SJSA1 (cell line): ENCODE measurements around the gene GOLGA6L10. TPM values are rescaled to one million over a fixed set of nuclear protein-coding genes. Genes with fewer than 3 reads are reported as not detected.
"Not testable (repeated sequence)": the region's sequence is repeated elsewhere in the genome, so short reads cannot be mapped to it uniquely, and the experiment has no call there.

Experiments
- DNase-seq, 2 experiments: peaks; one replicate each; pipeline ENCODE4 v3.0.0-alpha.2; 2015 to 2020; ENCODE audit warnings: low spot score in 2 of 2, low read depth in 1 of 2
- H3K27ac ChIP-seq: fragments of 250-450 bp; sonication (Bioruptor Pico); 2 replicates; pipeline ENCODE4 v1.5.1; 2020; ENCODE audit warnings: mild to moderate bottlenecking, moderate library complexity
- H3K27me3 ChIP-seq: fragments of 250-450 bp; sonication (Bioruptor Pico); replicated peaks from 2 replicates; pipeline ENCODE4 v1.5.1; 2020; ENCODE audit warnings: mild to moderate bottlenecking, moderate library complexity
- H3K36me3 ChIP-seq: fragments of 250-450 bp; sonication (Bioruptor Pico); 2 replicates; pipeline ENCODE4 v1.5.1; 2020; ENCODE audit warnings: mild to moderate bottlenecking
- H3K4me1 ChIP-seq: fragments of 250-450 bp; sonication (Bioruptor Pico); replicated peaks from 2 replicates; pipeline ENCODE4 v1.6.1; 2021; ENCODE audit warnings: mild to moderate bottlenecking
- H3K4me3 ChIP-seq: fragments of 250-450 bp; sonication (Bioruptor Pico); 2 replicates; pipeline ENCODE4 v1.5.1; 2020; ENCODE audit warnings: mild to moderate bottlenecking
- H3K9me3 ChIP-seq: fragments of 250-450 bp; sonication (Bioruptor Pico); replicated peaks from 2 replicates; pipeline ENCODE4 v1.5.1; 2020; ENCODE audit warnings: mild to moderate bottlenecking
- total RNA-seq: library from RNA; depleted of rRNA; stranded (reverse); fragments of >200 nt; shearing (Covaris generic); gene quantifications from 2 replicates; pipeline ENCODE4 v1.2.3, GENCODE V29; 2014

The GOLGA6L10 gene
- total RNA-seq, 1 experiment from 2014 or later = 0.34 TPM

DNA sequence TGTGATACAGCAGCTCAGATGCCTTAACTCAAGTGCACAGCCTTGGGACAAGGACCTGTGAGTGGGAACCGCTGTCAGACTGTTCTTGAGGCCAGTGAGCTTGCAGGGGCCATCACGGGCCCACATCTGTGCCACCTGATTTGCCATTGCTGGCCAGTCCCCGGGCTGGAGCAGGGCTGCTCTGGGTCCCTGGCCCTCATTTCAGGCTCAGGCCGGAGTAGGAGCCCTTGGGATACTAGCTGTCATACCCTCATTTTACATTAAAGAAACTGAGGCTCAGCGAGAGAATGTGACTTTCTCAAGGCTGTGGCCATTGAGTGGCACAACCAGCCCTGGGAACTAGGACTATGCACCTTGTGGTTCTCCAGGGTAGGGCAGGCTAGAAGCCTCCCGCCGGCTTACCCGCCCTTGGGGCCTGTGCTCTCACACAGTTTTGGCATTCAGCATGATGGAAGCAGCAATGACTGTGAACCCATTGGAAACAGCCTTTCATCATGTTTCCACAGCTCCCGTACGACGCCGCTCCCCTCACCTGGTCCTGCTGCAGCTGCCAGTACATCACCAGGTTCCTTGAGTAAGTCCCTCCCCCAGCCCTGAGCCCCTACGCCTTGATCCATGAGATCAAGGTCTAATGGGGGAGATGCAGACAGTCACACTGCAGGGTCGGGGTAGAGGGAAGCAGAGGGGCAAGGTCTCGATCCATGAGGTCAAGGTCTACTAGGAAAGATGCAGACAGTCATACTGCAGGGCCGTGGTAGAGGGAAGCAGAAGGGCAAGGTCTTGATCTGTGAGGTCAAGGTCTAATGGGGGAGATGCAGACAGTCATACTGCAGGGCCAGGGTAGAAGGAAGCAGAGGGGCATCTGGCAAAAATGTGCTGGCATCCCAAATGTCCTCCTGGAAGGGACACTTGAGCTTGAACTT, 42.2 kb downstream of the GOLGA6L10 start:
- Histone ChIP-seq H3K27me3 (no peaks in the 10 kb centered on the region), H3K27ac (no peak overlapping the region), H3K9me3 (no peaks in the 10 kb centered on the region), H3K4me1 (no peaks in the 10 kb centered on the region), H3K4me3 (no peak overlapping the region), H3K36me3 (no peaks in the 10 kb centered on the region)
- DNase-seq = peak in 1 of 2 experiments; percentile 32

- no peak for DNase-seq
- Histone ChIP-seq H3K36me3 (no peaks in the 10 kb centered on the region), H3K27ac (no peak overlapping the region), H3K4me3 (no peak overlapping the region), H3K4me1 (no peaks in the 10 kb centered on the region), H3K27me3 (no peaks in the 10 kb centered on the region), H3K9me3 (no peaks in the 10 kb centered on the region)
These were observed 43.6 kb downstream of the GOLGA6L10 start for GRCh38 chr15:82305621-82306048.

GRCh38 chr15:82304778-82305090, 44.5 kb downstream of the GOLGA6L10 start:
- no peak for DNase-seq
- Histone ChIP-seq H3K27me3 (no peaks in the 10 kb centered on the region), H3K9me3 (no peaks in the 10 kb centered on the region), H3K4me1 (no peaks in the 10 kb centered on the region), H3K4me3 (no peak overlapping the region), H3K36me3 (no peaks in the 10 kb centered on the region), H3K27ac (no peak overlapping the region)

- Histone ChIP-seq H3K4me3 (no peak overlapping the region), H3K27ac (no peak overlapping the region), H3K27me3 (no peaks in the 10 kb centered on the region), H3K36me3 (no peaks in the 10 kb centered on the region), H3K9me3 (no peaks in the 10 kb centered on the region), H3K4me1 (no peaks in the 10 kb centered on the region)
- no peak for DNase-seq
These were observed 45.1 kb downstream of the GOLGA6L10 start for GRCh38 chr15:82303956-82304777.

- Histone ChIP-seq H3K9me3 (no peaks in the 10 kb centered on the region), H3K4me1 (no peaks in the 10 kb centered on the region), H3K36me3 (no peaks in the 10 kb centered on the region), H3K27me3 (no peaks in the 10 kb centered on the region), H3K4me3 (no peak overlapping the region), H3K27ac (no peak overlapping the region)
- DNase-seq = no peak
These were observed 47.8 kb downstream of the GOLGA6L10 start for GRCh38 chr15:82301296-82302016.

- Histone ChIP-seq H3K36me3 (no peaks in the 10 kb centered on the region), H3K27ac (no peak overlapping the region), H3K27me3 (no peaks in the 10 kb centered on the region), H3K4me1 (no peaks in the 10 kb centered on the region), H3K4me3 (no peak overlapping the region), H3K9me3 (no peaks in the 10 kb centered on the region)
- no peak for DNase-seq
These were observed 48.4 kb downstream of the GOLGA6L10 start for GRCh38 chr15:82300883-82301282.

DNA sequence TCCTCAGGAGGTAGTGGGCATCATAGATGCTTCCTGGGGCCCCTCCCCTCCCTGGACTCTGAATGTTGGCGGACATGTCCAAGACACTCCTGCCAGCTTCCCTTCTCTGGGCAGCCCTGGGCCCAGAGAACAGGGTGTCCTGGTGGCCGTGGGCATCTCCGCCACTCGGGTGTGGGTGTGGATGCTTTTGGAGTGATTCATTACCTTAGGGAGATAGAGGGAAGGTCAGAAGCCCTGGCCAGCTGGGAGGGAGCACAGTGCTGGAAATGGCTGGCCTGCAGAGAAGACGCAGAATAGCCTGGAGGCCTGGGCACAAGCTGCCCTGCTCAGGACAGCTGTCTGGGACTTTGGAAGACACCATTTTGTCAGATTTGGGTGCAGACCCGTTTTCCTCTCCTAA, 48.9 kb downstream of the GOLGA6L10 start:
- not testable (repeated sequence) for H3K9me3 ChIP-seq, H3K4me1 ChIP-seq, H3K36me3 ChIP-seq, H3K27ac ChIP-seq, H3K27me3 ChIP-seq, H3K4me3 ChIP-seq, DNase-seq

DNA sequence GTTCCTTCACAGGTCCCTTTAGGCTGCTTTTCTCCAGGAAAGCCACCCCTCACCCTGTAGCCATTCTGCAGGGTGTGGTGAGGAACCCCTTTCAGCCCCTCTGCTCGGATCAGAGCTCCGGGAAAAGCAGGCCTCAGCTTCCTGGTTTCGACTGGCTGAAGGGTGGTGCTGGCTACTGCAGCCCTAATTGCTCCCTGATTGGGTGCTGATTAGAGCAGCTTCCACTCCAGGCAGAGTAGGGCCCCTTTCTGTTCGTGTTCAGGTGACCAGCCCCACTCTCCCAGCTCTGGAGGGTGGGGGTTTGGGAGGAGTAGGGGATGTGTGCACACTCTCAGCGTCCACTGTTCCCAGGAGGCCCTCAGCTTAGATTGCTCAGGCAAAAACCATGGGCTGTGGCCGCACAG, 49.8 kb downstream of the GOLGA6L10 start:
- H3K9me3 ChIP-seq, H3K4me3 ChIP-seq, H3K4me1 ChIP-seq, DNase-seq, H3K36me3 ChIP-seq, H3K27me3 ChIP-seq, H3K27ac ChIP-seq: not testable (repeated sequence)

- no peak overlapping the region for H3K27ac ChIP-seq
- H3K9me3 ChIP-seq = no peaks in the 10 kb centered on the region
- no peaks in the 10 kb centered on the region for H3K4me1 ChIP-seq
- no peak overlapping the region for H3K4me3 ChIP-seq
- no peaks in the 10 kb centered on the region for H3K27me3 ChIP-seq
- H3K36me3 ChIP-seq = no peaks in the 10 kb centered on the region
- DNase-seq = no peak
These were observed 50.8 kb downstream of the GOLGA6L10 start for GRCh38 chr15:82298520-82298919.

- Histone ChIP-seq H3K4me1 (no peaks in the 10 kb centered on the region), H3K9me3 (no peaks in the 10 kb centered on the region), H3K4me3 (no peak overlapping the region), H3K36me3 (no peaks in the 10 kb centered on the region), H3K27ac (no peak overlapping the region), H3K27me3 (no peaks in the 10 kb centered on the region)
- no peak for DNase-seq
These were observed 51.2 kb downstream of the GOLGA6L10 start for GRCh38 chr15:82298032-82298431.

DNA sequence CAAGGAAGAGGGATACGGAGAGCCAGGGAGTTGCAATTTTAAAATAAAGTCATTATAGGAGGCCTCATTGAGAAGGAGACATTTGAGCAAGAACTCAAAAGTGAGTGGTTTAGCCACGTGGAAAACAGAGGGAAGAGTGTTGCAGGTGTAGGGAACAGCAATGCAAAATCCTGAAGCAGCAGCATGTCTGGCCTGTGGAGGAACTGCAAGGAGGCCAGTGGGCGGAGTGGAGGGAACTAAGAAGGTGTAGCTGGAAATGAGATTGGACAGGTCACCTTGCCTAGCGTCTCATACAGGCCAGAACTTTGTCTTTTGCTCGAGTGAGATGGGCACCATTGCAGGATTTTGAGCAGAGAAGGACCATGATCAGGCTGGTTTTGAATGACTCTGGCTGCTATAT, 51.7 kb downstream of the GOLGA6L10 start:
- Histone ChIP-seq H3K27me3 (no peaks in the 10 kb centered on the region), H3K36me3 (no peaks in the 10 kb centered on the region), H3K4me3 (no peak overlapping the region), H3K9me3 (no peaks in the 10 kb centered on the region), H3K27ac (no peak overlapping the region), H3K4me1 (no peaks in the 10 kb centered on the region)
- DNase-seq = no peak

- Histone ChIP-seq H3K4me3 (no peak overlapping the region), H3K27ac (no peak overlapping the region), H3K4me1 (no peaks in the 10 kb centered on the region), H3K27me3 (no peaks in the 10 kb centered on the region), H3K36me3 (no peaks in the 10 kb centered on the region), H3K9me3 (no peaks in the 10 kb centered on the region)
- DNase-seq = no peak
These were observed 55.1 kb downstream of the GOLGA6L10 start for GRCh38 chr15:82294061-82294690.

- H3K9me3 ChIP-seq = no peaks in the 10 kb centered on the region
- H3K27ac ChIP-seq = no peak overlapping the region
- no peak for DNase-seq
- no peaks in the 10 kb centered on the region for H3K36me3 ChIP-seq
- H3K27me3 ChIP-seq = no peaks in the 10 kb centered on the region
- no peak overlapping the region for H3K4me3 ChIP-seq
- no peaks in the 10 kb centered on the region for H3K4me1 ChIP-seq
These were observed 57.0 kb downstream of the GOLGA6L10 start for GRCh38 chr15:82292271-82292670.
